CD4-positive, alpha-beta T cell (primary cell): Measurements from ENCODE around the gene KCTD20. TPM values are rescaled to one million over a fixed set of nuclear protein-coding genes. Genes with fewer than 3 reads are reported as not detected.

Source experiments
- ATAC-seq: fragments of 200-7000 bp; cut with Tn5 transposase; one replicate; pipeline ENCODE4 v1.10.0; 2022; ENCODE audit warnings: mild to moderate bottlenecking; ENCODE audit not compliant: poor library complexity
- CTCF ChIA-PET: fragments of 350-600 bp; sonication (Branson Sonifier 250); formaldehyde crosslinking; loops from one replicate; lab custom pipeline; 2021; ENCODE audit warnings: antibody characterized with exemption, inconsistent platforms; lab: Charles Lee
- POLR2A ChIA-PET: fragments of 350-600 bp; sonication (Branson Sonifier 250); formaldehyde crosslinking; loops from one replicate; lab custom pipeline; 2021; ENCODE audit warnings: antibody characterized with exemption, inconsistent platforms; lab: Charles Lee
- DNase-seq, 14 experiments: peaks; one replicate each; pipeline ENCODE4 v3.0.0-alpha.2; 2013 to 2020; ENCODE audit warnings: mixed read lengths in 2 of 14
- H3K27ac ChIP-seq, 2 donors: one replicate each; pipeline versions ENCODE4 v1.5.1 to v1.7.0; 2013; ENCODE audit warnings: low read length in 2 of 2, low read depth in 1 of 2, mild to moderate bottlenecking in 1 of 2
- H3K27me3 ChIP-seq, 2 experiments: 1 replicate in 1 of 2; 2 replicates in 1 of 2; pipeline versions ENCODE4 v1.6.1 to v1.7.0; 2013; ENCODE audit warnings: low read length in 2 of 2, control low read depth in 1 of 2, mild to moderate bottlenecking in 1 of 2, moderate library complexity in 1 of 2; ENCODE audit not compliant: insufficient read depth in 2 of 2, control insufficient read depth in 1 of 2
- H3K36me3 ChIP-seq: one replicate; pipeline ENCODE4 v1.6.1; 2013; ENCODE audit warnings: low read length, control low read depth; ENCODE audit not compliant: insufficient read depth
- H3K4me1 ChIP-seq: one replicate; pipeline ENCODE4 v1.6.1; 2013; ENCODE audit warnings: low read length, control low read depth; ENCODE audit not compliant: insufficient read depth
- H3K4me3 ChIP-seq: one replicate; pipeline ENCODE4 v1.5.1; 2013; ENCODE audit warnings: mild to moderate bottlenecking, low read length, moderate library complexity
- H3K9me3 ChIP-seq, 2 experiments: 1 replicate in 1 of 2; 2 replicates in 1 of 2; pipeline versions ENCODE4 v1.6.1 to v1.7.0; 2013; ENCODE audit warnings: low read length in 2 of 2, mild to moderate bottlenecking in 2 of 2, control low read depth in 1 of 2, moderate library complexity in 1 of 2; ENCODE audit not compliant: control insufficient read depth in 1 of 2, insufficient read depth in 1 of 2
- H3K27ac Mint-ChIP-seq: one replicate; pipeline ENCODE4 v1.8.0; 2020; ENCODE audit warnings: mixed read lengths
- H3K27me3 Mint-ChIP-seq: one replicate; pipeline ENCODE4 v1.8.0; 2021; ENCODE audit warnings: mixed read lengths
- H3K36me3 Mint-ChIP-seq: one replicate; pipeline ENCODE4 v1.8.0; 2021; ENCODE audit warnings: low read depth, mixed read lengths
- H3K4me1 Mint-ChIP-seq: one replicate; pipeline ENCODE4 v1.8.0; 2021; ENCODE audit warnings: low read depth, mixed read lengths
- H3K4me3 Mint-ChIP-seq: one replicate; pipeline ENCODE4 v1.8.0; 2020; ENCODE audit warnings: mild to moderate bottlenecking, mixed read lengths
- H3K9me3 Mint-ChIP-seq: one replicate; pipeline ENCODE4 v1.8.0; 2020; ENCODE audit warnings: mixed read lengths
- intact Hi-C, 2 experiments: fragments of 100-400 bp; cut with DNase I in 1 of 2; cut with micrococcal nuclease in 1 of 2; formaldehyde crosslinking; loops; one replicate each; pipeline versions ENCODE4 v1.15.1 to v1.9.0; 2023 to 2025; cut with DNase I, micrococcal nuclease
- total RNA-seq, 174 experiments: library from RNA in 2 of 174; stranded (reverse) in 2 of 174; gene quantifications; one replicate each; pipeline ENCODE4 v1.2.3 and lab custom pipeline; 2021 to 2026
- TF ChIP-seq, protein P1 (sequence below): fragments of 200-600 bp; IDR thresholded peaks from one replicate; pipeline ENCODE4 v1.8.0; 2022; ENCODE audit warnings: antibody characterized with exemption, mild to moderate bottlenecking

Gene KCTD20
- total RNA-seq, 2 experiments from 2014 or later: 38.4 to 39.5 TPM

DNA sequence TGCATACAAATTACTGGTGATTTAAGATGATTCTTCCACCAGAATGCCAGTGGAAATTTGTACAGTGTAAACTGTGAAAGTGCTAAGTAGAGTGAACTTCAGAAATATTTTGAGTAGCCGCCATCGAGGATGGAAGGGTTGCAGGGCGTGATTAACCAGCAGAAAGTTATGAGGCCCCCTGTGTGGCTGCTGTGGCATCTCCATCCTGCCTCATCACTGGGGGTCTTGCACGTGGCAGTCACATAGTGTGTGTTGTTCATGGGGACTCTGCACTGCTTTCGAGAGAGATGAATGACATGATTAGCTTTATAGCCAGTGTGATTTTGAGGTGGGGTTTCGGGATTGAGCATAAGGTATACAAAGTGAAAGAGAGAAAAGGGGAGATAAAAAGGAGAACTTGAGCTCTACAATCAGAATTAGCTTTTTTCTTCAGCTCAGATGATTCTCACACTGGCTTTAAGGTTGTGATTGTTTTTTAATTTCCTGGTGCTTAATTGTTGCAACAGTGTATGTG is 26.4 kb downstream of the KCTD20 start:
- peaks cover 0 to 6% of the 10 kb centered on the region in 2 experiments for H3K9me3 ChIP-seq
- Mint-ChIP-seq H3K36me3 (peaks cover 47% of the 10 kb centered on the region), H3K27me3 (no peaks in the 10 kb centered on the region), H3K27ac (peak overlapping the region; percentile 25), H3K9me3 (no peaks in the 10 kb centered on the region), H3K4me1 (peaks cover 20% of the 10 kb centered on the region), H3K4me3 (no peak overlapping the region)
- ChIA-PET POLR2A (interaction anchor here (1.2 kb wide), 2 partner anchors 9 to 14 kb away, joined by 3 to 5 read pairs; no protein-coding TSS in a partner anchor), CTCF (no interaction called here)
- TF ChIP-seq, protein P1, sequence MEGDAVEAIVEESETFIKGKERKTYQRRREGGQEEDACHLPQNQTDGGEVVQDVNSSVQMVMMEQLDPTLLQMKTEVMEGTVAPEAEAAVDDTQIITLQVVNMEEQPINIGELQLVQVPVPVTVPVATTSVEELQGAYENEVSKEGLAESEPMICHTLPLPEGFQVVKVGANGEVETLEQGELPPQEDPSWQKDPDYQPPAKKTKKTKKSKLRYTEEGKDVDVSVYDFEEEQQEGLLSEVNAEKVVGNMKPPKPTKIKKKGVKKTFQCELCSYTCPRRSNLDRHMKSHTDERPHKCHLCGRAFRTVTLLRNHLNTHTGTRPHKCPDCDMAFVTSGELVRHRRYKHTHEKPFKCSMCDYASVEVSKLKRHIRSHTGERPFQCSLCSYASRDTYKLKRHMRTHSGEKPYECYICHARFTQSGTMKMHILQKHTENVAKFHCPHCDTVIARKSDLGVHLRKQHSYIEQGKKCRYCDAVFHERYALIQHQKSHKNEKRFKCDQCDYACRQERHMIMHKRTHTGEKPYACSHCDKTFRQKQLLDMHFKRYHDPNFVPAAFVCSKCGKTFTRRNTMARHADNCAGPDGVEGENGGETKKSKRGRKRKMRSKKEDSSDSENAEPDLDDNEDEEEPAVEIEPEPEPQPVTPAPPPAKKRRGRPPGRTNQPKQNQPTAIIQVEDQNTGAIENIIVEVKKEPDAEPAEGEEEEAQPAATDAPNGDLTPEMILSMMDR: no peak
- H3K27ac ChIP-seq: no peak overlapping the region
- peaks cover 25% of the 10 kb centered on the region for H3K36me3 ChIP-seq
- DNase-seq (no peak), ATAC-seq (no peak)
- intact Hi-C loops: no loop called here
- H3K4me1 ChIP-seq: no peaks in the 10 kb centered on the region
- no peaks in the 10 kb centered on the region for H3K27me3 ChIP-seq
- H3K4me3 ChIP-seq: no peak overlapping the region

DNA sequence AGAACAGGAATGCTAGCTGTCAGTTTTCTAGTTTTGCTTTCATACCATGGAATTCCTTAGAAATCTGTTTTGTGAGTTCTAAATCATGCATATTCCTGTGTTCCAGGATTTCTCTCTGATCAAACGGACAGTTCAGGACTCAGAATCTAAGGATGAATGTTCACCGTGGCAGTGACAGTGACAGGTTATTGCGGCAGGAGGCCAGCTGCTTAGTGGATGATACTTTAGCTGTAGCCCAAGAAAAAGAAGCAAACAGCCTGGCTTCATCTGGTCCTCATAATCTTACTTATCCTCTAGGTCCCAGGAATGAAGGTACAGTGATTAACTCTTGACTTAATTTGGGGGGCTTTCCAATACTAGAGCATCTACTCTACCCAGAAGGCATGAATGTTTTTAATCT is 27.1 kb downstream of the KCTD20 start:
- Mint-ChIP-seq H3K27ac (peak overlapping the region; percentile 25), H3K36me3 (peaks cover 54% of the 10 kb centered on the region), H3K4me3 (no peak overlapping the region), H3K4me1 (peaks cover 13% of the 10 kb centered on the region), H3K9me3 (no peaks in the 10 kb centered on the region), H3K27me3 (no peaks in the 10 kb centered on the region)
- TF ChIP-seq, protein P1: no peak
- H3K36me3 ChIP-seq: peaks cover 33% of the 10 kb centered on the region
- peaks cover 0 to 6% of the 10 kb centered on the region in 2 experiments for H3K9me3 ChIP-seq
- no peak for DNase-seq
- H3K4me3 ChIP-seq: no peak overlapping the region
- no peaks in the 10 kb centered on the region for H3K27me3 ChIP-seq
- ATAC-seq: no peak
- intact Hi-C loops: no loop called here
- H3K4me1 ChIP-seq: no peaks in the 10 kb centered on the region
- ChIA-PET CTCF (interaction anchor here (0.6 kb wide), 1 partner anchor 17 kb away, joined by 3 read pairs; no protein-coding TSS in a partner anchor), POLR2A (interaction anchor here (0.6 to 1.2 kb wide), 2 partner anchors 10 to 69 kb away, joined by 3 read pairs; no protein-coding TSS in a partner anchor)
- H3K27ac ChIP-seq: no peak overlapping the region

GRCh38 chr6:36478051-36478526 is 35.3 kb downstream of the KCTD20 start:
- no peaks in the 10 kb centered on the region for H3K9me3 ChIP-seq
- ChIA-PET CTCF (no interaction called here), POLR2A (interaction anchor here (0.9 to 2.4 kb wide), 5 partner anchors 10 to 117 kb away, joined by 3 to 12 read pairs (median 3); no protein-coding TSS in a partner anchor)
- H3K4me3 ChIP-seq: no peak overlapping the region
- H3K36me3 Mint-ChIP-seq: peaks cover 68% of the 10 kb centered on the region
- TF ChIP-seq, protein P1: no peak
- H3K36me3 ChIP-seq: peaks cover 44% of the 10 kb centered on the region
- no peak for ATAC-seq
- DNase-seq: no peak
- peaks cover 18% of the 10 kb centered on the region for H3K4me1 Mint-ChIP-seq
- no peak overlapping the region for H3K4me3 Mint-ChIP-seq
- intact Hi-C loops: no loop called here
- no peaks in the 10 kb centered on the region for H3K4me1 ChIP-seq
- H3K27me3 Mint-ChIP-seq: no peaks in the 10 kb centered on the region
- no peak overlapping the region for H3K27ac Mint-ChIP-seq
- no peaks in the 10 kb centered on the region for H3K27me3 ChIP-seq
- no peak overlapping the region for H3K27ac ChIP-seq
- H3K9me3 Mint-ChIP-seq: no peaks in the 10 kb centered on the region
